ENCODE results near the gene GYG1.

The GYG1 gene

DNA sequence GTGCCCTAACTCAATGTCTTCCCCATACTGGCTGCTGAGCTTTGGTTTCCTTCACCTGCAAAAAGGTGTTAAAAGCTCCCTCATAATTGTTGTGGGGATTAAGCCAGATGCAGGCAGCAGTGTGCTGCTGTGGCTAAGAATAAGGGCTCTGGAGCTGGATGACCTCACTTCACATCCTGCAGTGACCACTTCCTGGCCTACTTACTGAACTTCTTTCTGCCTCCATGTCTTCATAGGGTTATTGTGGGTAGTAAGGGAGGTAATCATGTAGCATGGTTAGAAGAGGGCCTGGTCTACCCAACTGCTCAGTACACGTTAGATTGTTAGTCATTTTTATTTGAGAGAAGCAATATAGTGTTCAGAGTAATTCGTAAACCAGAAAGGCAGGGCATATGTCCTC is 18.4 kb downstream of the GYG1 start:
- peaks cover 6% of the 10 kb centered on the region for H3K36me3 ChIP-seq
- TF ChIP-seq, protein P1, sequence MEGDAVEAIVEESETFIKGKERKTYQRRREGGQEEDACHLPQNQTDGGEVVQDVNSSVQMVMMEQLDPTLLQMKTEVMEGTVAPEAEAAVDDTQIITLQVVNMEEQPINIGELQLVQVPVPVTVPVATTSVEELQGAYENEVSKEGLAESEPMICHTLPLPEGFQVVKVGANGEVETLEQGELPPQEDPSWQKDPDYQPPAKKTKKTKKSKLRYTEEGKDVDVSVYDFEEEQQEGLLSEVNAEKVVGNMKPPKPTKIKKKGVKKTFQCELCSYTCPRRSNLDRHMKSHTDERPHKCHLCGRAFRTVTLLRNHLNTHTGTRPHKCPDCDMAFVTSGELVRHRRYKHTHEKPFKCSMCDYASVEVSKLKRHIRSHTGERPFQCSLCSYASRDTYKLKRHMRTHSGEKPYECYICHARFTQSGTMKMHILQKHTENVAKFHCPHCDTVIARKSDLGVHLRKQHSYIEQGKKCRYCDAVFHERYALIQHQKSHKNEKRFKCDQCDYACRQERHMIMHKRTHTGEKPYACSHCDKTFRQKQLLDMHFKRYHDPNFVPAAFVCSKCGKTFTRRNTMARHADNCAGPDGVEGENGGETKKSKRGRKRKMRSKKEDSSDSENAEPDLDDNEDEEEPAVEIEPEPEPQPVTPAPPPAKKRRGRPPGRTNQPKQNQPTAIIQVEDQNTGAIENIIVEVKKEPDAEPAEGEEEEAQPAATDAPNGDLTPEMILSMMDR (IDR thresholded peaks at IDR 0.05; ENCODE audit: low read depth, low read length): no peak
- H3K9me3 ChIP-seq: no peaks in the 10 kb centered on the region
- peaks cover under 1% of the 10 kb centered on the region; the same call in 1 of the 2 replicates for H3K4me1 ChIP-seq
- H3K27me3 ChIP-seq: no peaks in the 10 kb centered on the region
- DNase-seq: no peak
- H3K4me3 ChIP-seq (ENCODE audit: low read depth, low read length): no peak overlapping the region

DNA sequence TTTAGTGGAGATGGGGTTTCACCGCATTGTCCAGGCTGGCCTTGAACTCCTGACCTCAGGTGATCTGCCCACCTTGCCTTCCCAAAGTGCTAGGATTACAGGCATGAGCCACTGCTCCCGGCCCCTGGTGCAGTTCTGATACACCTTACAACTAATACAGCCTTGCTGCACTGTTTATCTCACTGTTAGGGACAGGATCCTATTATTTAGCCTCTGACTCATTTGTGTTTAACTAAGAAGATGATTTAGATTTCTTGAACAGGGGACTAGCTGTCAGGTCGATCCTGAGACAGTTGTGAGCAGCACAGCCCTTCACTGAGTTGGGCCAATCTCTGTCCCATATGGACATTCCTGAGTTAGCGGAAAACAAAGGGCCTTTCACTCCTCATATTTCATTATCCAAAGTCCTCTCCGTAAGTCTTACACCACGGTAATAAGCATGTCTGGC is 19.2 kb downstream of the GYG1 start:
- DNase-seq: no peak
- peaks cover 6% of the 10 kb centered on the region for H3K36me3 ChIP-seq
- TF ChIP-seq, protein P1 (IDR thresholded peaks at IDR 0.05; ENCODE audit: low read depth, low read length): no peak

GRCh38 chr3:149010966-149011365 is 19.6 kb downstream of the GYG1 start:
- no peaks in the 10 kb centered on the region for H3K27me3 ChIP-seq
- H3K9me3 ChIP-seq: no peaks in the 10 kb centered on the region
- DNase-seq: no peak
- H3K4me3 ChIP-seq (ENCODE audit: low read depth, low read length): no peak overlapping the region
- TF ChIP-seq, protein P1 (IDR thresholded peaks at IDR 0.05; ENCODE audit: low read depth, low read length): no peak
- no peaks in the 10 kb centered on the region for H3K4me1 ChIP-seq
- peaks cover 6% of the 10 kb centered on the region for H3K36me3 ChIP-seq

More for the DNA sequence above, 19.2 kb downstream of the GYG1 start:
- Histone ChIP-seq H3K9me3 (no peaks in the 10 kb centered on the region), H3K4me1 (no peaks in the 10 kb centered on the region), H3K4me3 (ENCODE audit: low read depth, low read length) (no peak overlapping the region), H3K27me3 (no peaks in the 10 kb centered on the region)

DNA sequence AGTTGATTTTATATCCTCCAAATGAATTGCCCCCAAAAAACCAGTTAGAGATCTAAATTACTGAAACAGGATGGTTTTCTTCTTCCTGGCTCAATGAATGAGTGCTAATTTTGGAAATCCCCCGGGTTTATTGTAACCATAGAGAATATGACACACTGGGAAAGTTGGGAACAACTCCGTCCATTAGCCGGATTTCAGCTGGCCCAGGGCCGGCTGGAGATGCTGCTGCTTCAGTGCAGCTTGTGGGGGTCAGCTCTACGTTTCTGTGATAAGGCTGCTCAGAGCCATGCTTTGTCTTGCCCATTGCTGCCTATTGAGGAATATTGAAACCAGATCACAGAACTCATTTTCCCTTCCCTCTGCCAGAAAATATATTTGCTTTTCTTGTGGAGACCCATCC is 20.3 kb downstream of the GYG1 start:
- no peak overlapping the region for H3K4me3 ChIP-seq (ENCODE audit: low read depth, low read length)
- no peaks in the 10 kb centered on the region; the same call in 1 of the 2 replicates for H3K9me3 ChIP-seq
- H3K36me3 ChIP-seq: peaks cover 6% of the 10 kb centered on the region
- no peak for DNase-seq
- H3K4me1 ChIP-seq: no peaks in the 10 kb centered on the region
- TF ChIP-seq, protein P1 (IDR thresholded peaks at IDR 0.05; ENCODE audit: low read depth, low read length): no peak
- no peaks in the 10 kb centered on the region for H3K27me3 ChIP-seq

GRCh38 chr3:149013726-149014125 is 22.4 kb downstream of the GYG1 start:
- Histone ChIP-seq H3K4me3 (ENCODE audit: low read depth, low read length) (no peak overlapping the region), H3K27me3 (no peaks in the 10 kb centered on the region), H3K36me3 (peaks cover 8% of the 10 kb centered on the region), H3K9me3 (no peaks in the 10 kb centered on the region; the same call in 1 of the 2 replicates), H3K4me1 (no peaks in the 10 kb centered on the region)
- TF ChIP-seq, protein P1 (IDR thresholded peaks at IDR 0.05; ENCODE audit: low read depth, low read length): no peak
- no peak for DNase-seq

DNA sequence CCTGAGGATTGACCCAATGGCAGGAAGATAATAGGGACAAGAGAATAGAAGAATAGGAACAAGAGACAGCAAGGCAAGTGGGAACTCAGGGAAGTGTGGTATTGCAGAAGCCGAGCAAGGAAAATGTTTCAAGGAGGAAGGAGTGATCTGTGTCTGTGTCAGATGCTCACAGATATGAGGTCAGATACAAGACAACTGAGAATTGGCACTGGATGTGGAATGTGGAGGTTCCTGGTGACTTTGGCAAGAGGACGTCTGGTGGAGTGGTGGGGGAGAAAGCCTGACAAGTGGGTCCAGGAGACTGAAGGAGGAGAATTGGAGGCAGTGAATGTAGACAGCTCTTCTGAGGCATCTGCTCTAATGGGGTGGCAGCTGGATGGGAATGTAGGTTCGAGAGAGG is 24.1 kb downstream of the GYG1 start:
- H3K27me3 ChIP-seq: no peaks in the 10 kb centered on the region
- no peaks in the 10 kb centered on the region; the same call in 1 of the 2 replicates for H3K9me3 ChIP-seq
- no peak for DNase-seq
- no peaks in the 10 kb centered on the region for H3K4me1 ChIP-seq
- H3K36me3 ChIP-seq: 0 out of 2 replicates have a peak, but pooled peaks cover 2% of the 10 kb centered on the region
- TF ChIP-seq, protein P1 (IDR thresholded peaks at IDR 0.05; ENCODE audit: low read depth, low read length): no peak
- no peak overlapping the region for H3K4me3 ChIP-seq (ENCODE audit: low read depth, low read length)
